ENCODE results near the gene ERI2. TPM values are rescaled to one million over a fixed set of nuclear protein-coding genes. Genes with fewer than 3 reads are reported as not detected.

Gene ERI2
- total RNA-seq, 2 experiments from 2014 or later: 0.25 to 0.45 TPM

GRCh38 chr16:20789130-20789529, 17.1 kb downstream of the ERI2 start:
- H3K9me3 Mint-ChIP-seq: no peaks in the 10 kb centered on the region
- CTCF ChIA-PET: interaction anchor here (0.7 kb wide), 2 partner anchors 16 to 156 kb away, joined by 3 read pairs; no protein-coding TSS in a partner anchor
- H3K4me3 Mint-ChIP-seq: no peak overlapping the region
- Histone ChIP-seq H3K9me3 (ENCODE audit: control insufficient read depth in 1 of 2, insufficient read depth in 1 of 2, low read length in 2 of 2) (no peaks in the 10 kb centered on the region), H3K4me1 (ENCODE audit: insufficient read depth, low read length) (no peaks in the 10 kb centered on the region), H3K4me3 (ENCODE audit: low read length) (no peak overlapping the region), H3K27ac (ENCODE audit: low read depth in 1 of 2, low read length in 2 of 2) (no peak overlapping the region), H3K27me3 (ENCODE audit: control insufficient read depth in 1 of 2, insufficient read depth in 2 of 2, low read length in 2 of 2) (no peaks in the 10 kb centered on the region), H3K36me3 (ENCODE audit: insufficient read depth, low read length) (no peaks in the 10 kb centered on the region)
- DNase-seq (no peak), ATAC-seq (ENCODE audit: poor library complexity) (no peak)
- intact Hi-C loops (cut with DNase I, micrococcal nuclease): no loop called here
- H3K4me1 Mint-ChIP-seq (ENCODE audit: low read depth): no peaks in the 10 kb centered on the region
- H3K27ac Mint-ChIP-seq: no peak overlapping the region
- no peaks in the 10 kb centered on the region for H3K36me3 Mint-ChIP-seq (ENCODE audit: low read depth)
- POLR2A ChIA-PET: no interaction called here
- TF ChIP-seq CTCF (IDR thresholded peaks at IDR 0.05): no peak
- H3K27me3 Mint-ChIP-seq: no peaks in the 10 kb centered on the region

- Mint-ChIP-seq H3K4me3 (no peak overlapping the region), H3K27ac (no peak overlapping the region), H3K27me3 (no peaks in the 10 kb centered on the region), H3K36me3 (ENCODE audit: low read depth) (peaks cover 13% of the 10 kb centered on the region), H3K4me1 (ENCODE audit: low read depth) (no peaks in the 10 kb centered on the region), H3K9me3 (no peaks in the 10 kb centered on the region)
- no peak for ATAC-seq (ENCODE audit: poor library complexity)
- H3K27ac ChIP-seq (ENCODE audit: low read depth in 1 of 2, low read length in 2 of 2): no peak overlapping the region
- H3K4me1 ChIP-seq (ENCODE audit: insufficient read depth, low read length): no peaks in the 10 kb centered on the region
- no peak for TF ChIP-seq CTCF (IDR thresholded peaks at IDR 0.05)
- H3K9me3 ChIP-seq (ENCODE audit: control insufficient read depth in 1 of 2, insufficient read depth in 1 of 2, low read length in 2 of 2): no peaks in the 10 kb centered on the region
- no peak for DNase-seq
- ChIA-PET CTCF (no interaction called here), POLR2A (no interaction called here)
- no peaks in the 10 kb centered on the region for H3K27me3 ChIP-seq (ENCODE audit: control insufficient read depth in 1 of 2, insufficient read depth in 2 of 2, low read length in 2 of 2)
- intact Hi-C loops (cut with DNase I, micrococcal nuclease): no loop called here
- H3K4me3 ChIP-seq (ENCODE audit: low read length): no peak overlapping the region
- H3K36me3 ChIP-seq (ENCODE audit: insufficient read depth, low read length): no peaks in the 10 kb centered on the region
These were observed 22.1 kb downstream of the ERI2 start for GRCh38 chr16:20784204-20784603.

- DNase-seq (no peak), ATAC-seq (ENCODE audit: poor library complexity) (no peak)
- H3K27ac Mint-ChIP-seq: no peak overlapping the region
- no peaks in the 10 kb centered on the region for H3K4me1 ChIP-seq (ENCODE audit: insufficient read depth, low read length)
- CTCF ChIA-PET: no interaction called here
- no peak overlapping the region for H3K4me3 Mint-ChIP-seq
- H3K9me3 ChIP-seq (ENCODE audit: control insufficient read depth in 1 of 2, insufficient read depth in 1 of 2, low read length in 2 of 2): no peaks in the 10 kb centered on the region
- no peaks in the 10 kb centered on the region for H3K36me3 ChIP-seq (ENCODE audit: insufficient read depth, low read length)
- H3K9me3 Mint-ChIP-seq: no peaks in the 10 kb centered on the region
- H3K27me3 Mint-ChIP-seq: no peaks in the 10 kb centered on the region
- no peaks in the 10 kb centered on the region for H3K27me3 ChIP-seq (ENCODE audit: control insufficient read depth in 1 of 2, insufficient read depth in 2 of 2, low read length in 2 of 2)
- POLR2A ChIA-PET: no interaction called here
- no peaks in the 10 kb centered on the region for H3K4me1 Mint-ChIP-seq (ENCODE audit: low read depth)
- peaks cover 17% of the 10 kb centered on the region for H3K36me3 Mint-ChIP-seq (ENCODE audit: low read depth)
- no peak overlapping the region for H3K4me3 ChIP-seq (ENCODE audit: low read length)
- no peak for TF ChIP-seq CTCF (IDR thresholded peaks at IDR 0.05)
- intact Hi-C loops (cut with DNase I, micrococcal nuclease): no loop called here
- H3K27ac ChIP-seq (ENCODE audit: low read depth in 1 of 2, low read length in 2 of 2): no peak overlapping the region
These were observed 23.8 kb downstream of the ERI2 start for GRCh38 chr16:20782470-20782869.
